HG03196 (cell line): ENCODE results near the gene CDK14.

ENCODE experiments used
- ATAC-seq: cut with Tn5 transposase; IDR thresholded peaks from one replicate; pipeline ENCODE4 v1.9.1; 2021; ENCODE audit not compliant: unreplicated experiment

CDK14 gene

DNA sequence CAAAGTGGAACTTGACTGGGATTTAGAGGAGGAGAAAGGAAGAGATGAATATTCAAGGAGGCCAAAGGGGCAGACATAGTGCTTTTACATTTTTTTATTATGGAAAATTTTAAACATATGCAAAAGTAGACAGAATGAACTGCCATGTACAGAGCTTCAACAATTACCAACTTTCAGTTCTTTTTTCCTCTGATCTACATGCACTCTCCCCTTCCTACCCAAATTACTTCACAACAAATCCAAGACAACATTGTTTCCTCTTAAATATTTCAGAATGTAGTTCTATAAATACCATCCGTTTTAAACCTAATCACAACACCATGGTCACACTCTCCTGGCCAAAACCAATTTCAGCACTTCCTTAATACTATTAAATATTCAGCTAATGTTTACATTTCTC, 584.6 kb downstream of the CDK14 start:
- ATAC-seq = no peak

DNA sequence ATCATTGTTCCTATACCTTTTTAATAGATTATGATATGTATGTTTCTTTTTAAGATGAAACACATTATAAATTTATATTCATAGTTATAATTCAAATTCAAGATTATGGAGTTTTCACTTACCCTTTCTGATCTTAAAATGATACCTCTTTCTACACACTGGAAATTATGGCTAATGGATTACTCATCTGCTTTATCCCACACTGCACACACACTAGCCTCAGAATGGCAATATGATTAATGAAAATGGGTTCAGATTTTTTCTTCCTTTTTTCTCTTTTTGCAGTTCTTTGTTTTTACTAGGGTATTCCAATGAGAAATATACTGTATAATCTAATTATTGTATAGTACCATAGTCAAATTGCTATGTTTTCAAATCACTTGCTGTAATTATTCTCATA, 585.8 kb downstream of the CDK14 start:
- ATAC-seq = no peak

GRCh38 chr7:91182819-91183764, 587.0 kb downstream of the CDK14 start:
- no peak for ATAC-seq

- no peak for ATAC-seq
Observed at GRCh38 chr7:91185771-91186170, 589.6 kb downstream of the CDK14 start.

GRCh38 chr7:91187061-91187460, 590.9 kb downstream of the CDK14 start:
- ATAC-seq = no peak

- ATAC-seq = no peak
Observed at GRCh38 chr7:91191771-91192170, 595.6 kb downstream of the CDK14 start.

- no peak for ATAC-seq
Observed at GRCh38 chr7:91193141-91193540, 597.0 kb downstream of the CDK14 start.

GRCh38 chr7:91194841-91195240, 598.7 kb downstream of the CDK14 start:
- no peak for ATAC-seq

- no peak for ATAC-seq
Observed at GRCh38 chr7:91196058-91196457, 599.9 kb downstream of the CDK14 start.

GRCh38 chr7:91198371-91198770, 602.2 kb downstream of the CDK14 start:
- no peak for ATAC-seq

DNA sequence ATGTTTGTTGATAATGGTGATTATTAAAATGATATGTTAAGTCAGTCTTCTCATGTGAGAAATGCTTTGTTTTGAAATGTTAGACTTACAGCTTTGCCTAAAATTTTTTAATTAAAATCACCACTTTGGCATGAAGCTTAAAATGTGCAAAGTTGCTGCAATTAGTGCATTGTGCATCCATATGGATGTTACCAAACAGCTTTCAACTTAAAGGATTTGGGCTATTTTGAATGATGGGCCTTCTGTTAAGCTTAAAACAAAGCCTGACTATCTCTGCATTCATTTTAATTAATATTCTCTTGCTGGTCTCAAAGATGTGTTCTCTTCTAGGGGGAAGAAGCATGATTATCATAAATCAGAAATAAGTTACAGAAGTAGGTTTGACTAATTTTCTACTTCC, 603.5 kb downstream of the CDK14 start:
- no peak for ATAC-seq

- no peak for ATAC-seq
Observed at GRCh38 chr7:91201442-91202113, 605.5 kb downstream of the CDK14 start.

- ATAC-seq = no peak
Observed at GRCh38 chr7:91206361-91206960, 610.3 kb downstream of the CDK14 start.

DNA sequence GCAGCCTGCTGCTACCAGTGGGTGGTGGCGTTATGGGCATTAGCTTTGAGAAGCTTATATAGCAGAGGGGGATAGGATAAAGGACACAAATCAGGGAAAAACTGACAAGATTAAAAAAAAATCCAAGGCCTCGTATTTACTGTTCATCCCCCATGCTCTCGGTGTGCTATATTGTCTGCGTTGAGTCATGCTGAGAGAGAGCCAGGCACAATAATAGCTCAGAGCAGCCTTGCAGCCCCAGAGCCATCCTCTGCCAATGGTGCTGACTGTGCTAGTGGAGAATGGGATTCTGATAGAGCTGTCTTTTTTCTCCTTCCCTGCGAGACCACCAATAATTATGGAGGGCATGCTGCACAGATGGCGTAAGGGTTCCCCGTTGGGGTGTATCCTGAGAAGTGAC, 616.5 kb downstream of the CDK14 start:
- no peak for ATAC-seq

DNA sequence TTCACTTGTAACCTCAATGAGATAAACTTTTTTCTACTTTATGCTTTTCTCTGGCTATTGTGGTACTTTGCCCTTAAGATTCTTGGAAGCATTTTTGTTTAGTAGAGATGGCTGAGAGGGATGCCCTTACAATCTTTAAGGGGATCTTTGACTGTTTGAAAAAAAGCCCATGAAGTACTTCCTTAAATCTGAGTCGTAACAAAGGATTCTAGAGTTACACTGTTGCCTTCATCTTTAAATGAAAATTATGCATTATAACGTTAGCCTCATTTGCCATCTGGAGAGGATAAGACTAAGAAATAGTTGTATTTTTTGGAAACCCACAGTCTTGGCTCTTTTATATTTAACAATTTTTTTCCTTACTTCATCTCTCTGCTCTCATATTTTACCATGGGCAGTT, 630.3 kb downstream of the CDK14 start:
- no peak for ATAC-seq

DNA sequence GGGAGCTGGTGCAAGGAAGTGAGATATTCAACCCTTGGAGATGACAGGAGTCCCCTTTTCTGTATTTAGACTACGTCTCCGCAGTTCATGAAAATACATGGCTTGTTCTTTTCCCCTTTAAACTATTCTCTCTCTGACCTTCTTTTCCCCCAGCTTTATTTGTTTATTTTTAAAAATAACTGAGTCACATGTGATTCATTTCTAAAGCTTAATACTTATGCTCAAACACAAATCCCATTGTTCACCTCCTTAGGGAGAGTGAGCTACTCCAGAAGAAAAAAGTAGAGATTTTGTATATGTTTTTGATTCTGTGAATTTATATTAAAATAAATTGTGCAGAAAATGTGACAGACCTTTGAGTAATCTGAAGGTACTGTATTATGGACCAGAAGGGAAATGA, 632.2 kb downstream of the CDK14 start:
- no peak for ATAC-seq

- ATAC-seq = no peak
Observed at GRCh38 chr7:91228927-91229558, 632.9 kb downstream of the CDK14 start.

DNA sequence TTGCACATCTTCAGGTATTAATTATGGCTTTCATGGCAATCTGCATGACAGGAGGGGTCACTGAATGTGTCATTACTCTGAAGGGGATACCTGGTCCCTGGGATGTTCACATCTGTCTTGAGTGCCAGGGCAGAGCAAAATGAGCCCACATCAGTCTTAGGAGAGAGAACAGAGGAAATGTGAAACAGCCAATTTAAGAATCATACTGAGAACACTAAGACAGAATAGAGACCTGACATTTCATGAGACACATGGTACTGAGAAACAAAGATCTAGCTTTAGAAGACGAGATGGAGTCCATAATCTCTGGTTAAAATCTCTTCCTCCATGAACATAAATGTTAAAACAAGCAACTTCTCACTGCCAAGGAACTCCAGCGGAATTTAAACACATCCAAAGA, 634.0 kb downstream of the CDK14 start:
- no peak for ATAC-seq

DNA sequence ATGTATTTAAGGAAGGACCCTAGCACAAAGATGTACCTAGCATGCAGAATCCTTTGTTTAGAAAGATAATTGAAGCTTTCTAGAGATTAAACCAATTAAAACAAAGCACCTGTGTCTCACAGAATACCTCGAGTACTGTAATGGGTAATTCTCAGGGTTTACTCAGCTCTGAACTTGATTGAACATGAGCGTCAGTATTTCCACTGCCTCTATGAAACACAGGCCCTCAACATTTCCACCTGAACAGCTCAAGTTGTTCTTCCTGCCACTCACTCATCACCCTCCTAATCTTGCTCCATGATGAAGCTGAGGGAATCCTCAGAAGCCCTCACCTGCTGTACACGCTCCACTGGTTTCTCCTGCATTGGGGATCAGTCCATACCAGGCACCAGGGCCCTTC, 634.4 kb downstream of the CDK14 start:
- no peak for ATAC-seq

DNA sequence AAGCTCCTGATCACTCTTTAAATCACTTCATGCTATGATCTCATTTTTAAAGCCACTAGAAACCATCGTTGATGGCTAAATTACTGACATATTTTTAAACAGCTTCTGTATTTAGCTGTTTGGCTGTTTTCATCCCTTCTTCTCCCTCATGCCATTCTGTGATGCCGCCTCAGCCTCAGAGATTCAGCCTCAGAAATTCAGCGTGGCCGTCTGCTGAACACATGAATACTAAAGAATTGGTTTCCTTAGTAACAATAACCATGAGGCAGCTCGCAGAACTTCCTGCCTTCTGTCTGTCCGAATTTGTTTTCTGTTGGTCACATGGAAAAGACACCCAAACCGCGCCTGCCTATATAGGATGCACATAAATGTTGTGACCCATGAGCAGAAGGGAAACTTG, 637.1 kb downstream of the CDK14 start:
- no peak for ATAC-seq

GRCh38 chr7:91235211-91235832, 639.2 kb downstream of the CDK14 start:
- no peak for ATAC-seq
